Renal pelvis (tissue), 4 donors: ENCODE results near the gene PRSS38. TPM values are rescaled to one million over a fixed set of nuclear protein-coding genes. Genes with fewer than 3 reads are reported as not detected.

ENCODE experiments used
- DNase-seq: peaks from one replicate; pipeline ENCODE4 v3.0.0-alpha.2; 2013
- polyA plus RNA-seq, 3 donors: library from polyadenylated mRNA; unstranded; fragments of 120-200 nt; gene quantifications; one replicate each; pipeline ENCODE4 v1.2.1, GENCODE V29; 2013; ENCODE audit not compliant: insufficient read length in 3 of 3

The PRSS38 gene
- polyA plus RNA-seq, 3 donors: not detected

- DNase-seq: no peak
Observed at GRCh38 chr1:227793079-227793947, 22.2 kb upstream of the PRSS38 start.

- peak; percentile 58 for DNase-seq
Observed at GRCh38 chr1:227793948-227794816, 21.3 kb upstream of the PRSS38 start.

- DNase-seq: no peak
Observed at GRCh38 chr1:227794817-227795192, 20.7 kb upstream of the PRSS38 start.

- DNase-seq: no peak
Observed at GRCh38 chr1:227795732-227796131, 19.7 kb upstream of the PRSS38 start.

GRCh38 chr1:227796359-227796915, 19.0 kb upstream of the PRSS38 start:
- no peak for DNase-seq

- DNase-seq: no peak
Observed at GRCh38 chr1:227797144-227797543, 18.3 kb upstream of the PRSS38 start.

- DNase-seq: no peak
Observed at GRCh38 chr1:227797625-227798024, 17.9 kb upstream of the PRSS38 start.

- DNase-seq: no peak
Observed at GRCh38 chr1:227798078-227798802, 17.2 kb upstream of the PRSS38 start.

- no peak for DNase-seq
Observed at GRCh38 chr1:227799756-227800155, 15.7 kb upstream of the PRSS38 start.

GRCh38 chr1:227803933-227804332, 11.5 kb upstream of the PRSS38 start:
- DNase-seq: no peak

- no peak for DNase-seq
Observed at GRCh38 chr1:227805606-227806197, 9.8 kb upstream of the PRSS38 start.

- DNase-seq: no peak
Observed at GRCh38 chr1:227808566-227808965, 6.9 kb upstream of the PRSS38 start.

- no peak for DNase-seq
Observed at GRCh38 chr1:227809026-227809425, 6.4 kb upstream of the PRSS38 start.

- DNase-seq: no peak
Observed at GRCh38 chr1:227813962-227814361, 1.5 kb upstream of the PRSS38 start.

- no peak for DNase-seq
Observed at GRCh38 chr1:227816750-227817446, 1.4 kb downstream of the PRSS38 start.

- DNase-seq: no peak
Observed at GRCh38 chr1:227823537-227823936, 8.1 kb downstream of the PRSS38 start.

- DNase-seq: no peak
Observed at GRCh38 chr1:227824204-227824603, 8.7 kb downstream of the PRSS38 start.

- DNase-seq: no peak
Observed at GRCh38 chr1:227828786-227829185, 13.3 kb downstream of the PRSS38 start.

GRCh38 chr1:227838181-227838580, 22.7 kb downstream of the PRSS38 start:
- no peak for DNase-seq

- no peak for DNase-seq
Observed at GRCh38 chr1:227841096-227841495, 25.6 kb downstream of the PRSS38 start.
